BLaER1 (cell line): ENCODE measurements around the gene FOXD3.
A peak's percentile ranks its signal among the peaks of the same experiment; 100 is the strongest.
"Not testable (repeated sequence)": the region's sequence is repeated elsewhere in the genome, so short reads cannot be mapped to it uniquely, and the experiment has no call there.

Source experiments
- H3K27ac ChIP-seq: shearing (Covaris generic); formaldehyde crosslinking; 2 replicates; pipeline ENCODE4 v1.8.1; 2022
- H3K27me3 ChIP-seq: shearing (Covaris generic); formaldehyde crosslinking; 2 replicates; pipeline ENCODE4 v1.8.1; 2022
- H3K36me3 ChIP-seq: shearing (Covaris generic); formaldehyde crosslinking; 2 replicates; pipeline ENCODE4 v1.8.1; 2022
- H3K4me1 ChIP-seq: shearing (Covaris generic); formaldehyde crosslinking; 2 replicates; pipeline ENCODE4 v1.8.1; 2022
- H3K4me2 ChIP-seq: shearing (Covaris generic); formaldehyde crosslinking; 2 replicates; pipeline ENCODE4 v1.8.1; 2022
- H3K4me3 ChIP-seq: shearing (Covaris generic); formaldehyde crosslinking; 2 replicates; pipeline ENCODE4 v1.8.1; 2022
- H3K9ac ChIP-seq: shearing (Covaris generic); formaldehyde crosslinking; 2 replicates; pipeline ENCODE4 v1.8.1; 2022
- H3K9me3 ChIP-seq: shearing (Covaris generic); formaldehyde crosslinking; 2 replicates; pipeline ENCODE4 v1.8.1; 2022
- H4K20me1 ChIP-seq: shearing (Covaris generic); formaldehyde crosslinking; 2 replicates; pipeline ENCODE4 v1.8.1; 2022
- Cebpa-rat ChIP-seq: shearing (Covaris generic); IDR thresholded peaks from 2 replicates; pipeline ENCODE4 v1.8.1; 2022

FOXD3 gene

GRCh38 chr1:63352736-63353135, 30.4 kb downstream of the FOXD3 start:
- Histone ChIP-seq H3K27me3 (no peaks in the 10 kb centered on the region), H3K27ac (no peak overlapping the region), H3K4me1 (no peaks in the 10 kb centered on the region), H4K20me1 (no peaks in the 10 kb centered on the region), H3K36me3 (no peaks in the 10 kb centered on the region), H3K9ac (no peak overlapping the region), H3K4me2 (no peak overlapping the region), H3K4me3 (no peak overlapping the region), H3K9me3 (no peaks in the 10 kb centered on the region)
- no peak for TF ChIP-seq Cebpa-rat

- H3K9ac ChIP-seq, H3K4me2 ChIP-seq, H3K27me3 ChIP-seq, H3K4me3 ChIP-seq, H3K36me3 ChIP-seq, H4K20me1 ChIP-seq, H3K27ac ChIP-seq, H3K9me3 ChIP-seq: not testable (repeated sequence)
- H3K4me1 ChIP-seq: peaks cover 13% of the 10 kb centered on the region
These were observed 33.9 kb downstream of the FOXD3 start for GRCh38 chr1:63356234-63356633.

- Histone ChIP-seq H3K27me3 (no peaks in the 10 kb centered on the region), H4K20me1 (no peaks in the 10 kb centered on the region), H3K36me3 (no peaks in the 10 kb centered on the region), H3K9me3 (no peaks in the 10 kb centered on the region), H3K4me2 (no peak overlapping the region), H3K4me1 (peaks cover 13% of the 10 kb centered on the region), H3K9ac (no peak overlapping the region), H3K4me3 (no peak overlapping the region), H3K27ac (no peak overlapping the region)
- TF ChIP-seq Cebpa-rat: no peak
These were observed 37.2 kb downstream of the FOXD3 start for GRCh38 chr1:63359561-63359960.

- H4K20me1 ChIP-seq: no peaks in the 10 kb centered on the region
- H3K27me3 ChIP-seq: no peaks in the 10 kb centered on the region
- H3K9ac ChIP-seq: no peak overlapping the region
- H3K4me1 ChIP-seq: peaks cover 18% of the 10 kb centered on the region
- no peaks in the 10 kb centered on the region for H3K36me3 ChIP-seq
- H3K27ac ChIP-seq: no peak overlapping the region
- no peak overlapping the region for H3K4me2 ChIP-seq
- no peak for TF ChIP-seq Cebpa-rat
- H3K4me3 ChIP-seq: no peak overlapping the region
- H3K9me3 ChIP-seq: no peaks in the 10 kb centered on the region
These were observed 39.7 kb downstream of the FOXD3 start for GRCh38 chr1:63362073-63362472.

GRCh38 chr1:63362578-63362977, 40.2 kb downstream of the FOXD3 start:
- Histone ChIP-seq H3K4me1 (peaks cover 20% of the 10 kb centered on the region), H4K20me1 (no peaks in the 10 kb centered on the region), H3K27ac (no peak overlapping the region)

GRCh38 chr1:63363014-63363413, 40.6 kb downstream of the FOXD3 start:
- H4K20me1 ChIP-seq: no peaks in the 10 kb centered on the region
- H3K9me3 ChIP-seq: no peaks in the 10 kb centered on the region
- no peak overlapping the region for H3K4me3 ChIP-seq
- no peak overlapping the region for H3K4me2 ChIP-seq
- no peaks in the 10 kb centered on the region for H3K27me3 ChIP-seq
- TF ChIP-seq Cebpa-rat: no peak
- H3K9ac ChIP-seq: no peak overlapping the region
- peaks cover 20% of the 10 kb centered on the region for H3K4me1 ChIP-seq
- H3K27ac ChIP-seq: no peak overlapping the region
- H3K36me3 ChIP-seq: no peaks in the 10 kb centered on the region

More at GRCh38 chr1:63362578-63362977, 40.2 kb downstream of the FOXD3 start:
- no peaks in the 10 kb centered on the region for H3K9me3 ChIP-seq
- no peak for TF ChIP-seq Cebpa-rat
- no peak overlapping the region for H3K4me2 ChIP-seq
- no peaks in the 10 kb centered on the region for H3K36me3 ChIP-seq
- no peak overlapping the region for H3K4me3 ChIP-seq
- H3K27me3 ChIP-seq: no peaks in the 10 kb centered on the region
- H3K9ac ChIP-seq: no peak overlapping the region

- Histone ChIP-seq H3K27ac (peak overlapping the region; percentile 89), H3K9me3 (no peaks in the 10 kb centered on the region), H3K27me3 (no peaks in the 10 kb centered on the region), H3K36me3 (peaks cover 12% of the 10 kb centered on the region), H3K4me2 (peak overlapping the region; percentile 87), H3K9ac (peak overlapping the region; percentile 91), H3K4me3 (peak overlapping the region; percentile 92), H3K4me1 (peaks cover 19% of the 10 kb centered on the region), H4K20me1 (no peaks in the 10 kb centered on the region)
- no peak for TF ChIP-seq Cebpa-rat
These were observed 44.5 kb downstream of the FOXD3 start for GRCh38 chr1:63366908-63367214.

GRCh38 chr1:63367215-63368103, 45.1 kb downstream of the FOXD3 start, which contains the start of gene ALG6:
Gene ALG6, plus strand, starts transcription at chr1:63367627. Its CDS starts 3,351 bp downstream, at chr1:63370978.
- no peaks in the 10 kb centered on the region for H3K27me3 ChIP-seq

GRCh38 chr1:63368131-63368530, 45.8 kb downstream of the FOXD3 start:
- peaks cover 21% of the 10 kb centered on the region for H3K36me3 ChIP-seq
- peak overlapping the region; percentile 91 for H3K9ac ChIP-seq
- peak overlapping the region; percentile 92 for H3K4me3 ChIP-seq
- no peaks in the 10 kb centered on the region for H3K9me3 ChIP-seq
- peaks cover 19% of the 10 kb centered on the region for H3K4me1 ChIP-seq
- no peaks in the 10 kb centered on the region for H4K20me1 ChIP-seq
- H3K27me3 ChIP-seq: no peaks in the 10 kb centered on the region
- peak overlapping the region; percentile 87 for H3K4me2 ChIP-seq
- peak overlapping the region; percentile 89 for H3K27ac ChIP-seq
- no peak for TF ChIP-seq Cebpa-rat

More at GRCh38 chr1:63367215-63368103, 45.1 kb downstream of the FOXD3 start, which contains the start of gene ALG6:
- H3K4me1 ChIP-seq: peaks cover 19% of the 10 kb centered on the region
- peak within 1 kb of the TSS; percentile 89 for H3K27ac ChIP-seq
- H3K4me3 ChIP-seq: peak within 1 kb of the TSS; percentile 92
- peak within 1 kb of the TSS; percentile 91 for H3K9ac ChIP-seq
- peaks cover 14% of the 10 kb centered on the region for H3K36me3 ChIP-seq
- TF ChIP-seq Cebpa-rat: no peak
- no peaks in the 10 kb centered on the region for H4K20me1 ChIP-seq
- peak within 1 kb of the TSS; percentile 87 for H3K4me2 ChIP-seq
- no peaks in the 10 kb centered on the region for H3K9me3 ChIP-seq
